Ishikawa (cell line): ENCODE data around the gene SCGB1D1.

ENCODE experiments used
- CREB1 ChIP-seq: IDR thresholded peaks from 2 replicates; pipeline ENCODE4 v1.6.1; 2012; ENCODE audit warnings: low read depth
- EGR1 ChIP-seq: IDR thresholded peaks from 2 replicates; pipeline ENCODE4 v1.6.1; 2012
- EP300 ChIP-seq: IDR thresholded peaks from 2 replicates; pipeline ENCODE4 v1.6.1; 2012; ENCODE audit warnings: borderline replicate concordance
- FOXM1 ChIP-seq: IDR thresholded peaks from 2 replicates; pipeline ENCODE4 v1.6.1; 2012; ENCODE audit warnings: low read depth, borderline replicate concordance
- RAD21 ChIP-seq: IDR thresholded peaks from 2 replicates; pipeline ENCODE4 v1.6.1; 2012; ENCODE audit warnings: low read depth
- TAF1 ChIP-seq: IDR thresholded peaks from 2 replicates; pipeline ENCODE4 v1.6.1; 2012; ENCODE audit warnings: low read depth, mild to moderate bottlenecking
- TCF12 ChIP-seq: IDR thresholded peaks from 2 replicates; pipeline ENCODE4 v1.6.1; 2012; ENCODE audit warnings: low read depth
- TEAD4 ChIP-seq: IDR thresholded peaks from 2 replicates; pipeline ENCODE4 v1.6.1; 2012
- YY1 ChIP-seq: IDR thresholded peaks from 2 replicates; pipeline ENCODE4 v1.6.1; 2012; ENCODE audit warnings: low read depth
- TF ChIP-seq, protein P1 (sequence below): IDR thresholded peaks from 2 replicates; pipeline ENCODE4 v1.6.1; 2012
- TF ChIP-seq, protein P2 (sequence below): IDR thresholded peaks from 2 replicates; pipeline ENCODE4 v1.6.1; 2012

DNA sequence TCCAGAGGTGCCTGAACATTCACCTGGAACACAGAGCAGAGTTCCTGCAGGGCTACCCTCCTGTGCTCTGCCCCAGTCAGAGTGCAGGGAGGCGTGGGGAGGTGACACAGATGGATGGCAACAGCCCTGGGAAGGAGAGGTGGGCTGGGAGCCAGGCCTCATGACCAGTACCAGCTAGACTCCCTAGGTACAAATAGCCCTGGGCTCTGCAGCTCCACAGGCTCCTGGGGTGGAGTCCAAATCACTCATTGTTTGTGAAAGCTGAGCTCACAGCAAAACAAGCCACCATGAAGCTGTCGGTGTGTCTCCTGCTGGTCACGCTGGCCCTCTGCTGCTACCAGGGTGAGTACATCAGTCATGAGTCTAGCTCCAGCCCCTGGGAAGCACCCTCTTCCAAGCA lies 52.0 kb downstream of the SCGB1D1 start, which contains the start of gene SCGB1D2:
- TF ChIP-seq FOXM1 (peak; percentile 51; the same call in 1 of the 2 replicates), TAF1 (no peak), YY1 (peak; percentile 68), RAD21 (peak; percentile 21; the same call in 1 of the 2 replicates), EP300 (peak; percentile 95), TEAD4 (peak; percentile 75), EGR1 (no peak), TCF12 (peak; percentile 93), CREB1 (no peak)
- TF ChIP-seq, protein P1, sequence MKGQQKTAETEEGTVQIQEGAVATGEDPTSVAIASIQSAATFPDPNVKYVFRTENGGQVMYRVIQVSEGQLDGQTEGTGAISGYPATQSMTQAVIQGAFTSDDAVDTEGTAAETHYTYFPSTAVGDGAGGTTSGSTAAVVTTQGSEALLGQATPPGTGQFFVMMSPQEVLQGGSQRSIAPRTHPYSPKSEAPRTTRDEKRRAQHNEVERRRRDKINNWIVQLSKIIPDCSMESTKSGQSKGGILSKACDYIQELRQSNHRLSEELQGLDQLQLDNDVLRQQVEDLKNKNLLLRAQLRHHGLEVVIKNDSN: peak; percentile 62; the same call in 1 of the 2 replicates
- TF ChIP-seq, protein P2, sequence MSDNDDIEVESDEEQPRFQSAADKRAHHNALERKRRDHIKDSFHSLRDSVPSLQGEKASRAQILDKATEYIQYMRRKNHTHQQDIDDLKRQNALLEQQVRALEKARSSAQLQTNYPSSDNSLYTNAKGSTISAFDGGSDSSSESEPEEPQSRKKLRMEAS: peak; percentile 77
